GM19025 (cell line): Measurements from ENCODE around the gene SAE1.
A peak's percentile ranks its signal among the peaks of the same experiment; 100 is the strongest.

Source experiments
- ATAC-seq: cut with Tn5 transposase; IDR thresholded peaks from one replicate; pipeline ENCODE4 v1.9.1; 2021; ENCODE audit warnings: mild to moderate bottlenecking, low read depth, moderate library complexity; ENCODE audit not compliant: unreplicated experiment

SAE1 gene

DNA sequence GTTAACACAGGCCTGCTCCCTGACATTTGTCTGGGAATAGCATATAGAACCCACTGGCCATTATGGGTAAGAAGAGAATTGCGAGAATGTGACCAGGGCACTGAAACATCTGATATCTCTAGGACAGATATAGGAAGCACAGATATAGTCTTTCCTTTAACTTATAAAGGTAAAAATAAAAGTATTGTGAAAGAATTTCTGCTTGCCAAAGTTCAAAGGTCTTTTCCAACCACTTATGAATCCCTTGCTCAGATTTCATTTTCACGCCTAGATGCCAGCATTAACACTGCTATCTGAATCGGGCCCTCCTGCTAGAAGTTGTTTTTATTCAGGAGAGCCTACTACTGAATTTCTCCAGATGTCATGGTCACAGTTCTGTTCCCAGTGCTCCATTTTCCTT, 72.6 kb downstream of the SAE1 start:
- no peak for ATAC-seq

- no peak for ATAC-seq
Measured at GRCh38 chr19:47209319-47210179, 78.9 kb downstream of the SAE1 start.

DNA sequence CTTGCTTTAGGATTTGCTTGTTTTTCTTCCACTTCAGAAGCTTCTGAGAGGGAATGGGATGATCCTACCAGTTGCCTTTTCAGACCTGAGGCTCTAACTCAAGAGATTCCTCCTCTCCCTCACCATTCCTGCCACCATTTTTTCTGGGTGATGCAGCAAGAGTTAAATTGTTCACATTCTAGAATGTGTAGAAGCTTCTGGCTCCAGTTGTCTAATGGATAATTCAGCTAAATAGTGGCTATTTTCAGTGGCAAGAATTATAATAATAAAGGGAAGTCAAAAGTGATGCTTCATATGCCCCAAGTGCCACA, 79.5 kb downstream of the SAE1 start:
- no peak for ATAC-seq

GRCh38 chr19:47210689-47211316, 80.2 kb downstream of the SAE1 start:
- ATAC-seq: no peak

GRCh38 chr19:47215581-47215980, 84.9 kb downstream of the SAE1 start:
- no peak for ATAC-seq

GRCh38 chr19:47221080-47221841, 90.6 kb downstream of the SAE1 start:
- no peak for ATAC-seq

- ATAC-seq: no peak
Measured at GRCh38 chr19:47221890-47222289, 91.3 kb downstream of the SAE1 start.

- peak; percentile 42 for ATAC-seq
Measured at GRCh38 chr19:47225746-47226425, 95.3 kb downstream of the SAE1 start.

DNA sequence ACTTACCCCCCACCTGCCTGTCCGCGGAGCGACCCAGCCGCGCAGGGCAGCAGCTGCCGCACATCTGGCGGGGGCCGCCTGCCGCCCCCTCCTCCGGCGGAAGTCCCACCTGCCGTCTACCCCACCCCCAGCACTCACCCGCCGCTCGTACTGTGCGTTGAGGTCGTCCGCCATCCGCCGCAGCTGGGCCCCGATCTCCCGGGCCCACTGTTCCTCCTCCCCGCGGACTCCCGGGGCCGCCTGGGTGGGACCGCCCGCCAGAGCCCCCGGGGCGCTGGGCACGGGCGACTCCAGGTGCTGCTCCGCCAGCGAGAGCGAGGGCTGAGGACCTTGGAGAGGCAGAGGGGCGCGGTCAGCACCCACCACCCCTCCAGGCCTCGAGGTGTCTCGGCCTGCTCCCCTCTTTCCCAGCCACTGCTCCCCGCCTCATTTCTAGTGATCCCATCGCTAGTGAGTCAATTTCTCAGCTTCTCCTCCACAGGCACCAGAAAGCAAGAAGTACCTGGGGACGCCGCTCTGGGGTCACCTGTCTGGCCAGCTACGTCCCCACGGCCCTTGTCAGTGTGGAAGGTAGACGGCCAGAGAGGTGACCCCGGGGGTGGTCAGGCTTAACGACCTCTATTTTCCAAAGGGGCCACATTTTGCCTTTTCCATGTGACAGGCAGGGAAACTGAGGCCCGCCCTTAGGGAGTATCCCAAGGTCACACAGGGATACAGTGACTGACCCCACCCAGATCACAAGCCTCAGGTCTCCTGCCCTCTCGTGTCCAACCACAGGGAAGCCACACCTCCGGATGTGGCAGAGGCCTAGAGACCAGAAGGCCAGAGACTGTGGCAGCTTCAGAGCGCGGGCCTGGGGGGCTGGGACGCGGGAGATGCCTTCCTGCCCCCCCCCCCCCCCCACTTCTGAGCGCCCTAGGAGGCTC, 96.1 kb downstream of the SAE1 start:
- no peak for ATAC-seq

DNA sequence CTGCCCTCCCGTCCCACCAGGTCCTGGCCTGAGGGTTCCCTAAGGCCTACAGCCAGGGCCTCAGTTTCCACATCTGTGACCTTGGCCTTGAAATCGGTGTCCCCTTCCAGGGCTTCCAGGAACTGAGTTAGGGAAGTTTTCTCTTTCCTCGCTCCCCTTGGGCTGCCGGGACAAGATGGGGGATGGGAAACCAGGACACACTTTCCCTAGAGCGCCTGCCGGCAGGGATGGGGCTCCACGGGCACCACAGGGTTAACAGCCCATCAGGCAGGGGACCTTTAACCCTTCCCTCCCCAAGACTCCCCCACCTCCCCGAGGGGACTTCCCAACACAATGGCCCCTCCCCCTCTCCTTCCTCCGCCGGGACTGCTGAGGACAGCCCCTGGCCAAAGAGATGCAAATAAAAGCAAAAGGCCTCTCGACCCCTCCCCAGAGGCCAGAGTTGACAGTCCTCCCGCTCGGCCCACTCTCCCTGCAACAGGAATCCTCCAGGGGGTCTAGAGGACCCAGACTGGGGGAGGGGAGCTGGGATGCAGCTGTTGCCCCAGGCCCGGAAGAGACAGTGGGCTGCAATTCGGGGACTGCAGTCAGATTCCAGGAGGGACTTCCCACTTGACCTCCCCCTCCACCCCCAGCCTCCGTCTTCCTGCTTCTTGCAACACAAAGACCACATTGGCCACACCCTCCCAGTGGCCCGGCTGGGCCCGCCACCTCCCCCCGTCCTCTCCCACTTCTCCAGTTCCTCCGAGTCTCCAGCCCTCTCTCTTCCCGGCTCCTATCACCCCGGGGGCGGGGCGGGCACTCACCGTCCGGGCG, 96.9 kb downstream of the SAE1 start:
- ATAC-seq: no peak

- ATAC-seq: no peak
Measured at GRCh38 chr19:47228168-47228936, 97.7 kb downstream of the SAE1 start.

DNA sequence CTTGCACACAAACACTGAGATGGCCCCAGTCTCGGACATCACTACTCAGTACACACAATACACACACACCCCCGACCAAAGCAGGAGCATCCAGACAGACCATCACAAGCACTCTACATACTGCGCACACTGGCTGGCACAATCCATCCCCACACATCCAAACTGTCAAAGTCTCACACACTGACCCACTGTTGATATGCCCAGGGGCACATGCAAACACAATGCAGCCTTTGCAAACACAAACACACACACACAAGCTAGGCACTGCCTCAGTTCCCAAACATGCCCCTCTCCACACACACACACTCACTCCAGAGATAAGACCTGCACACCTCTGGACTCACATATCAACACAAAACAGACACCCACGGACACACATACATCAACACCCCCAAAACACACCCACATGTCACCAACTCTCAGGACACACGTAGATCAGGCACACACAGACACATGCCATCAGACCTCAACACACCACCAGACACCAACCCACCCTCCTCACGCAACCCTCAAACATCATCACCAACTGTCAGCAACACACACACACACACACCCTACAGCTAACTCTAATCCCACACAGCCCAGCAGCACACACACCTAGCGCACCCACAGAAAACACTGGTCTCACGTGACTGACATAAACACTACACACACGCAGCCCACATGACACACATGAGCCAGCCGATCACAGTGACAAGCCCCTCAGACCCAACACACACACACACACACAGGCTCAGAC, 98.5 kb downstream of the SAE1 start:
- ATAC-seq: no peak

DNA sequence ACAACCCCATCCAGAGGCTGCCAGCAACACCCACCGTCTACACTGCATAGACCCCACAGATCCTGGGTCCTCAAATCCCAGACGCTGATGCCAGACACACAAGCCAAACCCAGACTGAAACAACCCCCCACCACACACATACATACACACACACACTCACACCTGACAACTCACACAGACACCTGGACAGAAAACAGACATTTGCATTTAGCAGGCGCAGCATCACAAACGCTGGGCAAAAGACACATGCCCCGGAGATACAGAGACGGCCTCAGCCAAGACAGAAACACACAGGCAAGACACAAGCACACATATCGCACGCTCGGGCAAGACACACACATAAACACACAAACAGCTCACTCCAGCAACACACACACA, 99.0 kb downstream of the SAE1 start:
- ATAC-seq: no peak

- peak; percentile 11 for ATAC-seq
Measured at GRCh38 chr19:47230054-47230920, 99.7 kb downstream of the SAE1 start.

DNA sequence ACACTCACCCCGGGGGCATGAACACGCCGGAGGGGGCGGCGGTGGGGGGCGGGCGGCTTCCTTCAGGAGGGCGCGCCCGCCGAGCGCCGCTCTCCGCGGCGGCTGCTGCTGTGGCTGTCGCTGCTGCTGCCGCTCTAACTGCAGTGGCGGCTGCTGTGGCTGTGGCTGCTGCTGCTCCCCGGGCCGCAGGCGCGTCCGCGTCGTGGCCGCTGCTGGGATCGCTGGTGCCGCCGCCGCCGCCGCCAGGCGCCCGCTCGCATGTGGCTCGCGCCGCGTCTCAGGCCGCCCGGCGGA, 100.2 kb downstream of the SAE1 start, which contains the start of gene BBC3:
TSS of gene BBC3 (minus strand) at position 279 of the 294 bp plus-strand sequence. CDS start 2,768 bp downstream, outside the sequence.
- ATAC-seq: no peak

DNA sequence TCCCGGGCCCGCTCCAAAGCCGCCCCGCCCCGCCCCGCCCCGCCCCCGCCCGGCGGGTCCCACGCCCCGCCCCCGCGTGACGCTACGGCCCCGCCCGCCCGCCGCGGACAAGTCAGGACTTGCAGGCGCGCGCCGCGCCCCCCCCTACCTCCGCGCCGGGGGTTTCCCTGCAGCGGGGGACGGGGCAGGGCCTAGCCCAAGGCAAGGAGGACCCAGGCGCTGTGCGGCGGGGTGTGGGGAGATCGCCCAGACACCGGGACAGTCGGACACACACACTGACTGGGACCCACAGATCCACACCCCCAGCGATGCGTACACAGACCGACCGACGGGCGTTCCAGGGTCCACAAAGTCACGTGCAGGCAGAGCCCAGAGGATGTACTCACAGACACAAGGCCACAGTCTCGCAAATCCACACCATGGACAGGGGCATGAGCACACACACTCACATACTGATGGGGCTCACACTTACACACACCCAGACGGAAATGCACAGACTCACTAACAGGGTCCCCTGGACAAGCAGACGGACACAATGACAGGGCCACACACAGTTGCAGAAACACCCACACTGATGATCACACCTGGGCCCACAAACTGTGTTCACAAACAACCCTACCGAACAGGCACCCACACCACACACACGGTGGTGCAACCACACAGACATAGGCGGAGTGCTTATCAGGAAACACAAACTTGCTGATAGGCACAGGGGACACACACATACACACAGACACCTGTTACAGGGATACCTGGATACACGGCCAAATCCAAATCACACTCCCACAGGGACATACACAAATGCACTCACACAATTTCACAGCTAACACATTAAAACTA, 100.8 kb downstream of the SAE1 start:
- peak; percentile 30 for ATAC-seq
